Calu3 (cell line): ENCODE measurements around the gene GTPBP3. TPM values are rescaled to one million over a fixed set of nuclear protein-coding genes. Genes with fewer than 3 reads are reported as not detected.
"Not testable (repeated sequence)": the region's sequence is repeated elsewhere in the genome, so short reads cannot be mapped to it uniquely, and the experiment has no call there.

Source experiments
- BruUV-seq: library from RNA; stranded (reverse); fragments of 400-500 nt; replicated peaks from 2 replicates; lab custom pipeline; 2021; lab: Mats Ljungman, UMichigan
- CTCF ChIA-PET: fragments of 300-600 bp; sonication (Branson Sonifier 250); formaldehyde crosslinking; loops from one replicate; lab custom pipeline; 2022; ENCODE audit warnings: antibody characterized with exemption; lab: Charles Lee
- DNase-seq: peaks from one replicate; pipeline ENCODE4 v3.0.0; 2022
- H3K27ac Mint-ChIP-seq: one replicate; pipeline ENCODE4 v1.8.0; 2022; ENCODE audit warnings: mixed read lengths; ENCODE audit not compliant: unreplicated experiment
- H3K27me3 Mint-ChIP-seq: one replicate; pipeline ENCODE4 v1.8.0; 2022; ENCODE audit warnings: mixed read lengths; ENCODE audit not compliant: unreplicated experiment
- H3K36me3 Mint-ChIP-seq: one replicate; pipeline ENCODE4 v1.8.0; 2022; ENCODE audit warnings: mild to moderate bottlenecking, moderate library complexity, mixed read lengths; ENCODE audit not compliant: insufficient read depth, unreplicated experiment
- H3K4me1 Mint-ChIP-seq: one replicate; pipeline ENCODE4 v1.8.0; 2022; ENCODE audit warnings: mild to moderate bottlenecking, low read depth, mixed read lengths; ENCODE audit not compliant: unreplicated experiment
- H3K4me3 Mint-ChIP-seq: one replicate; pipeline ENCODE4 v1.8.0; 2022; ENCODE audit warnings: mild to moderate bottlenecking, low read depth, moderate library complexity, mixed read lengths; ENCODE audit not compliant: unreplicated experiment
- H3K9me3 Mint-ChIP-seq: one replicate; pipeline ENCODE4 v1.8.0; 2022; ENCODE audit warnings: low read depth, mixed read lengths; ENCODE audit not compliant: unreplicated experiment
- intact Hi-C: fragments of 100-400 bp; cut with micrococcal nuclease; formaldehyde crosslinking; loops from one replicate; pipeline ENCODE4 v1.10.0; 2022; ENCODE audit not compliant: unreplicated experiment
- total RNA-seq: library from RNA; stranded (reverse); gene quantifications from 2 replicates; pipeline ENCODE4 v1.2.3, GENCODE V29; 2022
- TF ChIP-seq, protein P1 (sequence below): fragments of 200-600 bp; IDR thresholded peaks from one replicate; pipeline ENCODE4 v1.8.0; 2022; ENCODE audit warnings: antibody characterized with exemption; ENCODE audit not compliant: unreplicated experiment

The GTPBP3 gene
- total RNA-seq, 1 experiment from 2014 or later = 40.9 TPM

DNA sequence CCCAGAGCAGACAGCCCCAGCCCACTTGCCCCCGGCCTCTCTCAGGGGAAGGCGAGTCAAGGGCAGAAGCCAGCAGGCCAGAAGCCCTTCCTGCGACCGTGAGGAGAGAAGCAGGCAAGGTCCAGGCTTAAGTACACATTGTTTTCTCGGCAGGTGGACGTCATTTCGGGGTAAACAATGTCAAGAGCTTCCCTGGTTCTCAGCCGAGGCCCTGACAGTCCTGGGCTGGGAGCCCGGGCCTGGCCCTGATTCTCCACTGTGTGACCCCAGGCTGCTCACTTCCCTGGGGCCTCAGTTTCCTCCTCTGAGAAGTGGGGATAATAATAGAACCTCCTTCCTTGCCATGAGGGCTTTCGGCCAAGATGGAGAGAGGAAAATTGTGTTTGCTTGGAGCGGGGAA is 20.4 kb downstream of the GTPBP3 start:
- Mint-ChIP-seq H3K36me3 (no peaks in the 10 kb centered on the region), H3K4me3 (no peak overlapping the region), H3K4me1 (peaks cover 10% of the 10 kb centered on the region), H3K27ac (no peak overlapping the region), H3K27me3 (peaks cover 39% of the 10 kb centered on the region), H3K9me3 (no peaks in the 10 kb centered on the region)
- BruUV-seq = no TSS peak
- no peak for DNase-seq
- intact Hi-C loops = no loop called here
- CTCF ChIA-PET = no interaction called here
- TF ChIP-seq, protein P1, sequence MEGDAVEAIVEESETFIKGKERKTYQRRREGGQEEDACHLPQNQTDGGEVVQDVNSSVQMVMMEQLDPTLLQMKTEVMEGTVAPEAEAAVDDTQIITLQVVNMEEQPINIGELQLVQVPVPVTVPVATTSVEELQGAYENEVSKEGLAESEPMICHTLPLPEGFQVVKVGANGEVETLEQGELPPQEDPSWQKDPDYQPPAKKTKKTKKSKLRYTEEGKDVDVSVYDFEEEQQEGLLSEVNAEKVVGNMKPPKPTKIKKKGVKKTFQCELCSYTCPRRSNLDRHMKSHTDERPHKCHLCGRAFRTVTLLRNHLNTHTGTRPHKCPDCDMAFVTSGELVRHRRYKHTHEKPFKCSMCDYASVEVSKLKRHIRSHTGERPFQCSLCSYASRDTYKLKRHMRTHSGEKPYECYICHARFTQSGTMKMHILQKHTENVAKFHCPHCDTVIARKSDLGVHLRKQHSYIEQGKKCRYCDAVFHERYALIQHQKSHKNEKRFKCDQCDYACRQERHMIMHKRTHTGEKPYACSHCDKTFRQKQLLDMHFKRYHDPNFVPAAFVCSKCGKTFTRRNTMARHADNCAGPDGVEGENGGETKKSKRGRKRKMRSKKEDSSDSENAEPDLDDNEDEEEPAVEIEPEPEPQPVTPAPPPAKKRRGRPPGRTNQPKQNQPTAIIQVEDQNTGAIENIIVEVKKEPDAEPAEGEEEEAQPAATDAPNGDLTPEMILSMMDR = no peak

DNA sequence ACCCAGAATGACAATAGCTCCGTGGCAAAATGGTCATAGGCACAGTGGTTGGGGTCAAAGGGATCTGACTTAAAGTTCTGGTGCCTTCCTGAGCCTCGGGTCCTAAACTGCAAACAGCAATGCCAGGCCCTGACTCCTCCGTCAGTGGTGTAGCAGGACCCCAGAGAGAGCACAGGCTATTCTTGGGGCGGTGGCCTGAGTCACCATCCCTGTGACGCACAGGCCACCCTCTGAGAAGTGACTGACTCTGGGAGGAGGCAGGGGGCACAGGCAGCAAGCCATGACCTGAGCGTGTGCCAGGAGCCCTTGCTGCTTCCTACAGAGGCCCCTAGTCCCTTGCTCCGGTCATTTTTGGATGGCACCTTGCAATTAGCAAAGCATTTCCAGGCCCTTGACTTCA is 21.0 kb downstream of the GTPBP3 start:
- Mint-ChIP-seq H3K4me1 (peaks cover 5% of the 10 kb centered on the region), H3K9me3 (no peaks in the 10 kb centered on the region), H3K27ac (no peak overlapping the region), H3K36me3 (no peaks in the 10 kb centered on the region), H3K27me3 (peaks cover 39% of the 10 kb centered on the region), H3K4me3 (no peak overlapping the region)
- CTCF ChIA-PET = no interaction called here
- intact Hi-C loops = no loop called here
- TF ChIP-seq, protein P1 = no peak
- no TSS peak for BruUV-seq
- DNase-seq = no peak

DNA sequence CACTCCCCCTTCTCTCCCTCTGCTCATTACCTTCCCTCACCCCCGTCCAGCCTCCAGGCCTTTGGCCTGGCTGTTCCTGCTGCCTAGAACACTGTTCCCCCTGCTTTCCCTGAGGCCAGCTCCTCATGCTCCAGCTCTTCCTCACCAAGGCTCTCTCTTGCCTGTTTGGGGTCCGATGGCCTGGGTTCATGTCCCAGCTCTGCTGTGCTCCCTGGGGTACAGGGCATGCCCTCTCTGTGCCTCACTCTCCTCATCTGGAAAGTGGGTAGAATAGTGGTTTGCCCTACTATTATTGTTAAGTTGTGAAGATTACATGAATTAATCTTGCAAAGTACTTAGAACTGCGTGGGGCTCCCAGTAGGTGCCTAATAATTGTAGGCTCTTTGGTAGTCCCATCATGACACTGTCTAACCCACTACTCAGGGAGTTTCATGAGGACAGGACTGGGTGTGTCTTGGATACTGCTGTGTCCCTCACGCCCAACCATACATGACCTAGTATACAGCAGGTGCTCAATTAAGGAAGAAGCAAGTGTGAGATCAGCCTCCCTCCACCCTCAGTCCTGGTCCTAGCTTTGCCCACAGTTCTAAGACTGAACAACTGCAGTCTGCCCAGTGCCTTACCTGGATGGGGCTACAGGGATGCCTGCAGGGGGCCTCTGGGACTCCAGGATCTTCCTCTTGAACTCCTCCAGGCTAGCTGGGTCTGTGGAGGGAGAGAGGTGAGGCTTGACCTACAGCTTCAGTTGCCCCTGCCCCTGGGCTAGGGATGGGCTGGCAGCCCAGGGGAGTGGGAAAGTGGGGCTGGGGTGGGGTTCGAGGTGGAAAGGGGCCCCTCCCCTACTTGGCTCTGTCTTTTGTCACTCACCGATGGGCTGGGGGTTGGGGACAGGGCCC is 22.8 kb downstream of the GTPBP3 start:
- intact Hi-C loops = no loop called here
- CTCF ChIA-PET = no interaction called here
- H3K4me3 Mint-ChIP-seq = no peak overlapping the region
- H3K36me3 Mint-ChIP-seq = no peaks in the 10 kb centered on the region
- peaks cover 45% of the 10 kb centered on the region for H3K27me3 Mint-ChIP-seq
- H3K27ac Mint-ChIP-seq = no peak overlapping the region
- TF ChIP-seq, protein P1 = no peak
- BruUV-seq = no TSS peak
- DNase-seq = no peak
- H3K9me3 Mint-ChIP-seq = no peaks in the 10 kb centered on the region
- H3K4me1 Mint-ChIP-seq = no peaks in the 10 kb centered on the region

DNA sequence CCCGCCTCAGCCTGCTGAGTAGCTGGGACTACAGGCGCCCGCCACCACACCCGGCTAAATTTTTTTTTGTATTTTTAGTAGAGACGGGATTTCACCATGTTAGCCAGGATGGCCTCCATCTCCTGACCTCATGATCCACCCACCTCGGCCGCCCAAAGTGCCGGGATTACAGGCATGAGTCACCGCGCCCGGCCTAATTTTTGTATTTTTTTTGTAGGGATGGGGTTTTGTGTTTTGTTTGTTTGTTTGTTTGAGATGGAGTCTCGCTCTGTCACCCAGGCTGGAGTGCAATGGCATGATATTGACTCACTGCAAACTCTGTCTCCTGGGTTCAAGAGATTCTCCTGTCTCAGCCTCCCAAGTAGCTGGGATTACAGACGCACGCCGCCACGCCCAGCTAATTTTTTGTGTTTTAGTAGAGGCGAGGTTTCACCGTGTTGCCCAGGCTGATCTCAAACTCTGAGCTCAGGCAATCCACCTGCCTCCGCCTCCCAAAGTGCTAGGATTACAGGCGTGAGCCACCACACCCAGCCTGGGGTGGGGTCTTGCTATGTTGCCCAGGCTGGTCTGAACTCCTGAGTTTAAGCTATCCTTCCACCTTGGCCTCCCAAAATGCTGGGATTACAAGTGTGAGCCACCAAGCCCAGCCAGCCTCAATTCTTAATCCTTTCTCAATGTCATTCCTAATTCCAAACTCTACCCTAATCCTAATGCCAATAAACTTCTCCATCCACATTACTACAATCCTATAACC is 26.7 kb downstream of the GTPBP3 start:
- DNase-seq, intact Hi-C loops, H3K4me3 Mint-ChIP-seq, H3K9me3 Mint-ChIP-seq, H3K36me3 Mint-ChIP-seq, BruUV-seq, H3K4me1 Mint-ChIP-seq, CTCF ChIA-PET, H3K27ac Mint-ChIP-seq: not testable (repeated sequence)
- peaks cover 41% of the 10 kb centered on the region for H3K27me3 Mint-ChIP-seq
